Measurements from ENCODE around the gene PIGK. TPM values are rescaled to one million over a fixed set of nuclear protein-coding genes. Genes with fewer than 3 reads are reported as not detected.

The PIGK gene
- polyA plus RNA-seq, 1 donor (not counting 4 experiments of a cell fraction or from before 2014, with no cell fraction given) = 29.4 TPM

DNA sequence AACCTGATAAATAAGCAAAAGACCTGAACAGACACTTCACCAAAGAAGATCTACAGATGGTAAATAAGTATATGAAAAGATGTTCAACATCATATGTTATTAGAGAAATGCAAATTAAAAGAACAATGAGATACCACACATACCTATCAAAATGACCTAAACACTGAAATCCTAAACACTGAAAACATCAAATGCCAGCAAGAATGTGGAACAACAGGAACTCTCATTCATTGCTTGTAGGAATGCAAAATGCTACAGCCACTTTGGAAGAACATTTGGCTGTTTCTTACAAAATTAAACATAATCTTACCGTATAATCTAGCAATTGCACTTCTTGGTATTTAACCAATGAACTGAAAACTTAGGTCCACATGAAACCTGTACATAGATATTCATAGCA, 14.9 kb upstream of the PIGK start:
- H3K4me3 ChIP-seq (ENCODE audit: control insufficient read depth in 2 of 3, extremely low read depth in 1 of 3, insufficient read depth in 2 of 3, low read depth in 1 of 3, low read length in 3 of 3) = no peak overlapping the region
- DNase-seq (ENCODE audit: low read depth, low spot score) (no peak), FAIRE-seq (no peak)
- H3K9me1 ChIP-seq (ENCODE audit: control insufficient read depth, extremely low read depth, insufficient read depth, low read length) = no peaks in the 10 kb centered on the region
- no peaks in the 10 kb centered on the region for H4K20me1 ChIP-seq (ENCODE audit: control insufficient read depth, extremely low read depth, insufficient read depth, low read length)
- H3K9ac ChIP-seq (ENCODE audit: control insufficient read depth, extremely low read depth, insufficient read depth, low read length) = no peak overlapping the region
- TF ChIP-seq, protein P1, sequence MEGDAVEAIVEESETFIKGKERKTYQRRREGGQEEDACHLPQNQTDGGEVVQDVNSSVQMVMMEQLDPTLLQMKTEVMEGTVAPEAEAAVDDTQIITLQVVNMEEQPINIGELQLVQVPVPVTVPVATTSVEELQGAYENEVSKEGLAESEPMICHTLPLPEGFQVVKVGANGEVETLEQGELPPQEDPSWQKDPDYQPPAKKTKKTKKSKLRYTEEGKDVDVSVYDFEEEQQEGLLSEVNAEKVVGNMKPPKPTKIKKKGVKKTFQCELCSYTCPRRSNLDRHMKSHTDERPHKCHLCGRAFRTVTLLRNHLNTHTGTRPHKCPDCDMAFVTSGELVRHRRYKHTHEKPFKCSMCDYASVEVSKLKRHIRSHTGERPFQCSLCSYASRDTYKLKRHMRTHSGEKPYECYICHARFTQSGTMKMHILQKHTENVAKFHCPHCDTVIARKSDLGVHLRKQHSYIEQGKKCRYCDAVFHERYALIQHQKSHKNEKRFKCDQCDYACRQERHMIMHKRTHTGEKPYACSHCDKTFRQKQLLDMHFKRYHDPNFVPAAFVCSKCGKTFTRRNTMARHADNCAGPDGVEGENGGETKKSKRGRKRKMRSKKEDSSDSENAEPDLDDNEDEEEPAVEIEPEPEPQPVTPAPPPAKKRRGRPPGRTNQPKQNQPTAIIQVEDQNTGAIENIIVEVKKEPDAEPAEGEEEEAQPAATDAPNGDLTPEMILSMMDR (optimal IDR thresholded peaks at IDR 0.05 in 1 of 3, IDR thresholded peaks at IDR 0.05 in 1 of 3, conservative IDR thresholded peaks at IDR 0.05 in 1 of 3; ENCODE audit: extremely low read depth in 1 of 3, insufficient read depth in 2 of 3, low read length in 3 of 3) = no peak
- TF ChIP-seq EZH2 (IDR thresholded peaks at IDR 0.05; ENCODE audit: low read length) = no peak
- no peak overlapping the region for H3K27ac ChIP-seq (ENCODE audit: control insufficient read depth, insufficient read depth, low read length)
- H3K27me3 ChIP-seq (ENCODE audit: control insufficient read depth, extremely low read depth, insufficient read depth, low read length) = no peaks in the 10 kb centered on the region
- no peak overlapping the region for H2AFZ ChIP-seq (ENCODE audit: control insufficient read depth, low read length)
- dilution Hi-C loops (cut with MboI; ENCODE audit: extremely low pct_ligation_motif_present, low sequenced_read_pairs) = no loop called here
- H3K4me2 ChIP-seq (ENCODE audit: control insufficient read depth, extremely low read depth, insufficient read depth, low read depth, low read length) = no peak overlapping the region
- H3K79me2 ChIP-seq (ENCODE audit: control insufficient read depth, insufficient read depth, low read length) = no peaks in the 10 kb centered on the region
- no peaks in the 10 kb centered on the region for H3K36me3 ChIP-seq (ENCODE audit: control insufficient read depth in 2 of 2, extremely low read depth in 1 of 2, insufficient read depth in 2 of 2, low read length in 2 of 2)
- H3K9me3 ChIP-seq (ENCODE audit: control insufficient read depth, low read depth, low read length) = no peaks in the 10 kb centered on the region
- H3K4me1 ChIP-seq (ENCODE audit: control insufficient read depth, extremely low read depth, insufficient read depth, low read length) = no peaks in the 10 kb centered on the region

DNA sequence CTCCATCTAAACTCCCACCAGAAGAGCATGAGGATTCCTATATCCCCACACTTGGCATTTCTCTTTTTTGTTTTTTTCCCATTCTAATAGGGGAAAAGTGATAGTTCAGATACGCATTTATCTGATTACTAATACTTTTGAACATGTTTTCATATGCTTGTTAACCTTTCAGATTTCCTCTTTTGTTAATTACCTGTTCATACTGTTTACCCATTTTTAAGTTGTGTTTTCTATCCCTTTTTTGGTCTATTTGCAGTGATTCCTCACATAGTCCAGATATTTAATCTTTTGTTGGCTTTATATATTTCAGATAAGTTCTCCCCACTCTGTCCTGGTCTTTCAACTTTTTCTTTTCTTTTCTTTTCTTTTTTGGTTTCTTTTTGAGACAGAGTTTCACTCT, 13.6 kb upstream of the PIGK start:
- H3K9ac ChIP-seq (ENCODE audit: control insufficient read depth, extremely low read depth, insufficient read depth, low read length) = no peak overlapping the region
- H3K27me3 ChIP-seq (ENCODE audit: control insufficient read depth, extremely low read depth, insufficient read depth, low read length) = no peaks in the 10 kb centered on the region
- TF ChIP-seq, protein P1 (optimal IDR thresholded peaks at IDR 0.05 in 1 of 3, IDR thresholded peaks at IDR 0.05 in 1 of 3, conservative IDR thresholded peaks at IDR 0.05 in 1 of 3; ENCODE audit: extremely low read depth in 1 of 3, insufficient read depth in 2 of 3, low read length in 3 of 3) = no peak
- TF ChIP-seq EZH2 (IDR thresholded peaks at IDR 0.05; ENCODE audit: low read length) = no peak
- no peaks in the 10 kb centered on the region for H3K79me2 ChIP-seq (ENCODE audit: control insufficient read depth, insufficient read depth, low read length)
- no peak overlapping the region for H3K4me2 ChIP-seq (ENCODE audit: control insufficient read depth, extremely low read depth, insufficient read depth, low read depth, low read length)
- no peaks in the 10 kb centered on the region for H4K20me1 ChIP-seq (ENCODE audit: control insufficient read depth, extremely low read depth, insufficient read depth, low read length)
- H2AFZ ChIP-seq (ENCODE audit: control insufficient read depth, low read length) = no peak overlapping the region
- H3K9me1 ChIP-seq (ENCODE audit: control insufficient read depth, extremely low read depth, insufficient read depth, low read length) = no peaks in the 10 kb centered on the region
- no peak overlapping the region for H3K4me3 ChIP-seq (ENCODE audit: control insufficient read depth in 2 of 3, extremely low read depth in 1 of 3, insufficient read depth in 2 of 3, low read depth in 1 of 3, low read length in 3 of 3)
- no peaks in the 10 kb centered on the region for H3K9me3 ChIP-seq (ENCODE audit: control insufficient read depth, low read depth, low read length)
- FAIRE-seq (no peak), DNase-seq (ENCODE audit: low read depth, low spot score) (no peak)
- H3K27ac ChIP-seq (ENCODE audit: control insufficient read depth, insufficient read depth, low read length) = no peak overlapping the region
- dilution Hi-C loops (cut with MboI; ENCODE audit: extremely low pct_ligation_motif_present, low sequenced_read_pairs) = no loop called here
- H3K4me1 ChIP-seq (ENCODE audit: control insufficient read depth, extremely low read depth, insufficient read depth, low read length) = no peaks in the 10 kb centered on the region
- no peaks in the 10 kb centered on the region for H3K36me3 ChIP-seq (ENCODE audit: control insufficient read depth in 2 of 2, extremely low read depth in 1 of 2, insufficient read depth in 2 of 2, low read length in 2 of 2)

Measured in keratinocyte (primary cell).